GM12865 (cell line): ENCODE measurements around the gene C10orf143.
A peak's percentile ranks its signal among the peaks of the same experiment; 100 is the strongest.
"Not testable (repeated sequence)": the region's sequence is repeated elsewhere in the genome, so short reads cannot be mapped to it uniquely, and the experiment has no call there.

ENCODE experiments used
- DNase-seq: peaks from one replicate; pipeline ENCODE4 v3.0.0; 2010; ENCODE audit warnings: low read depth
- H3K4me3 ChIP-seq: 2 replicates; pipeline ENCODE4 v1.5.1; 2011; ENCODE audit warnings: mild to moderate bottlenecking, low read depth, low read length, control low read depth
- CTCF ChIP-seq: IDR thresholded peaks from 2 replicates; pipeline ENCODE4 v1.5.1; 2011; ENCODE audit warnings: low read length, control low read depth, low read depth, inconsistent platforms; ENCODE audit not compliant: insufficient read depth; ENCODE audit errors: missing control alignments

Gene C10orf143

GRCh38 chr10:130128062-130128781 is 17.6 kb upstream of the C10orf143 start:
- DNase-seq, result no peak
- no peak for TF ChIP-seq CTCF
- H3K4me3 ChIP-seq, result no peak overlapping the region

GRCh38 chr10:130127364-130128061 is 16.9 kb upstream of the C10orf143 start:
- H3K4me3 ChIP-seq, result no peak overlapping the region
- DNase-seq, result peak; percentile 77
- peak; percentile 72 for TF ChIP-seq CTCF

GRCh38 chr10:130121486-130122079 is 11.0 kb upstream of the C10orf143 start:
- TF ChIP-seq CTCF, result no peak
- no peak for DNase-seq
- H3K4me3 ChIP-seq, result no peak overlapping the region

GRCh38 chr10:130117535-130117934 is 6.9 kb upstream of the C10orf143 start:
- H3K4me3 ChIP-seq, DNase-seq: not testable (repeated sequence)

- not testable (repeated sequence) for H3K4me3 ChIP-seq, DNase-seq
These were observed 6.3 kb upstream of the C10orf143 start for GRCh38 chr10:130116942-130117341.

- no peak overlapping the region for H3K4me3 ChIP-seq
- TF ChIP-seq CTCF, result no peak
These were observed 2.2 kb upstream of the C10orf143 start for GRCh38 chr10:130112821-130113220.

GRCh38 chr10:130111852-130112180 is 1.2 kb upstream of the C10orf143 start:
- DNase-seq, result peak; percentile 62

More at GRCh38 chr10:130112821-130113220, 2.2 kb upstream of the C10orf143 start:
- DNase-seq, result no peak

More at GRCh38 chr10:130111852-130112180, 1.2 kb upstream of the C10orf143 start:
- H3K4me3 ChIP-seq, result peak overlapping the region; percentile 86
- no peak for TF ChIP-seq CTCF
